GM19467 (cell line): ENCODE data around the gene POLN.

Experiments
- ATAC-seq: cut with Tn5 transposase; IDR thresholded peaks from one replicate; pipeline ENCODE4 v1.9.1; 2021; ENCODE audit warnings: mild to moderate bottlenecking, moderate library complexity; ENCODE audit not compliant: unreplicated experiment

POLN gene

GRCh38 chr4:2089222-2089621, 152.7 kb downstream of the POLN start:
- ATAC-seq: no peak

- no peak for ATAC-seq
Measured at GRCh38 chr4:2087170-2087569, 154.8 kb downstream of the POLN start.

- ATAC-seq: no peak
Measured at GRCh38 chr4:2085496-2085901, 156.4 kb downstream of the POLN start.

GRCh38 chr4:2084316-2084715, 157.6 kb downstream of the POLN start:
- ATAC-seq: no peak

GRCh38 chr4:2083826-2084160, 158.1 kb downstream of the POLN start:
- no peak for ATAC-seq

GRCh38 chr4:2083116-2083825, 158.7 kb downstream of the POLN start:
- no peak for ATAC-seq

- ATAC-seq: no peak
Measured at GRCh38 chr4:2082627-2083026, 159.3 kb downstream of the POLN start.

- ATAC-seq: no peak
Measured at GRCh38 chr4:2082118-2082517, 159.8 kb downstream of the POLN start.

- no peak for ATAC-seq
Measured at GRCh38 chr4:2081540-2081939, 160.4 kb downstream of the POLN start.

GRCh38 chr4:2080429-2081300, 161.3 kb downstream of the POLN start:
- ATAC-seq: no peak

- ATAC-seq: no peak
Measured at GRCh38 chr4:2079926-2080325, 162.0 kb downstream of the POLN start.

GRCh38 chr4:2079006-2079405, 162.9 kb downstream of the POLN start:
- ATAC-seq: no peak

- no peak for ATAC-seq
Measured at GRCh38 chr4:2078584-2078983, 163.3 kb downstream of the POLN start.

GRCh38 chr4:2077537-2078460, 164.1 kb downstream of the POLN start:
- ATAC-seq: no peak

- no peak for ATAC-seq
Measured at GRCh38 chr4:2076908-2077536, 164.9 kb downstream of the POLN start.

- ATAC-seq: no peak
Measured at GRCh38 chr4:2075987-2076907, 165.7 kb downstream of the POLN start.

GRCh38 chr4:2075171-2075986, 166.5 kb downstream of the POLN start:
- no peak for ATAC-seq

GRCh38 chr4:2074588-2074987, 167.3 kb downstream of the POLN start:
- no peak for ATAC-seq
